ENCODE measurements around the gene KIZ. TPM values are rescaled to one million over a fixed set of nuclear protein-coding genes. Genes with fewer than 3 reads are reported as not detected.

The KIZ gene
- total RNA-seq, 1 experiment from 2014 or later, result 43.6 TPM

- ATAC-seq, result no peak
Observed at GRCh38 chr20:21206584-21206983, 80.7 kb downstream of the KIZ start.

More at GRCh38 chr20:21206584-21206983, 80.7 kb downstream of the KIZ start:
- TF ChIP-seq NR1H2 (CRISPR knock-in tag; IDR thresholded peaks at IDR 0.05) (no peak), E2F5 (CRISPR knock-in tag; IDR thresholded peaks at IDR 0.05) (no peak), OVOL2 (CRISPR knock-in tag; IDR thresholded peaks at IDR 0.05; ENCODE audit: borderline replicate concordance) (no peak), FOXP4 (CRISPR knock-in tag; IDR thresholded peaks at IDR 0.05) (no peak), CREM (CRISPR knock-in tag; IDR thresholded peaks at IDR 0.05) (no peak), ZNF121 (CRISPR knock-in tag; IDR thresholded peaks at IDR 0.05) (no peak), CDX4 (CRISPR knock-in tag; IDR thresholded peaks at IDR 0.05; ENCODE audit: borderline replicate concordance) (no peak), ZNF423 (CRISPR knock-in tag; IDR thresholded peaks at IDR 0.05) (no peak), NR2C2 (CRISPR knock-in tag; IDR thresholded peaks at IDR 0.05) (no peak), ZNF232 (CRISPR knock-in tag; IDR thresholded peaks at IDR 0.05) (no peak), MAX (CRISPR knock-in tag; IDR thresholded peaks at IDR 0.05) (no peak), ERG (CRISPR knock-in tag; IDR thresholded peaks at IDR 0.05) (no peak), USF2 (CRISPR knock-in tag; IDR thresholded peaks at IDR 0.05) (no peak), ZNF281 (CRISPR knock-in tag; IDR thresholded peaks at IDR 0.05) (no peak), SMAD4 (CRISPR knock-in tag; IDR thresholded peaks at IDR 0.05) (no peak)
- Mint-ChIP-seq H3K9me3 (peaks cover 3% of the 10 kb centered on the region; the same call in 1 of the 2 replicates), H3K4me1 (peaks cover 45% of the 10 kb centered on the region), H3K27ac (no peak overlapping the region), H3K27me3 (ENCODE audit: low read depth) (no peaks in the 10 kb centered on the region; the same call in 1 of the 2 replicates), H3K4me3 (no peak overlapping the region), H3K36me3 (peaks cover 15% of the 10 kb centered on the region)
- CTCF ChIA-PET, result no interaction called here
- POLR2A ChIA-PET, result no interaction called here
- DNase-seq (ENCODE audit: low spot score), result no peak
